Hepatocyte (in vitro differentiated cells): ENCODE data around the gene RNF148. TPM values are rescaled to one million over a fixed set of nuclear protein-coding genes. Genes with fewer than 3 reads are reported as not detected.

Experiments
- DNase-seq: peaks from one replicate; pipeline ENCODE4 v3.0.0-alpha.2; 2016; ENCODE audit warnings: low spot score
- H2AFZ ChIP-seq: fragments of 200-600 bp; sonication (generic); 2 replicates; pipeline ENCODE4 v1.6.0; 2016; ENCODE audit warnings: antibody characterized with exemption, mild to moderate bottlenecking
- H3K27ac ChIP-seq: fragments of 200-600 bp; sonication (generic); 2 replicates; pipeline ENCODE4 v1.5.1; 2016; ENCODE audit warnings: mild to moderate bottlenecking
- H3K27me3 ChIP-seq: fragments of 200-600 bp; sonication (generic); 2 replicates; pipeline ENCODE4 v1.6.1; 2016
- H3K36me3 ChIP-seq: fragments of 200-600 bp; sonication (generic); replicated peaks from 2 replicates; pipeline ENCODE4 v1.5.1; 2016; ENCODE audit warnings: low read depth; ENCODE audit not compliant: insufficient read depth
- H3K4me1 ChIP-seq: fragments of 200-600 bp; sonication (generic); 2 replicates; pipeline ENCODE4 v1.5.1; 2016; ENCODE audit warnings: mild to moderate bottlenecking, moderate library complexity; ENCODE audit not compliant: insufficient read depth
- H3K4me2 ChIP-seq: fragments of 200-600 bp; sonication (generic); 2 replicates; pipeline ENCODE4 v1.6.0; 2016
- H3K4me3 ChIP-seq: fragments of 200-600 bp; sonication (generic); 2 replicates; pipeline ENCODE4 v1.5.1; 2016; ENCODE audit warnings: mild to moderate bottlenecking
- H3K79me2 ChIP-seq: fragments of 200-600 bp; sonication (generic); 2 replicates; pipeline ENCODE4 v1.6.0; 2017; ENCODE audit warnings: mild to moderate bottlenecking
- H3K9me2 ChIP-seq: fragments of 200-600 bp; sonication (generic); replicated peaks from 2 replicates; pipeline ENCODE4 v1.6.0; 2017; ENCODE audit warnings: mild to moderate bottlenecking; ENCODE audit not compliant: insufficient read depth
- H3K9me3 ChIP-seq: fragments of 200-600 bp; sonication (generic); 2 replicates; pipeline ENCODE4 v1.5.1; 2016; ENCODE audit warnings: low read depth, mild to moderate bottlenecking
- H4K20me1 ChIP-seq: fragments of 200-600 bp; sonication (generic); 2 replicates; pipeline ENCODE4 v1.6.0; 2016; ENCODE audit warnings: mild to moderate bottlenecking; ENCODE audit not compliant: insufficient read depth, poor library complexity, severe bottlenecking
- EZH2 ChIP-seq: fragments of 200-600 bp; sonication (generic); IDR thresholded peaks from 2 replicates; pipeline ENCODE4 v1.6.1; 2016; ENCODE audit warnings: antibody characterized with exemption, mild to moderate bottlenecking, borderline replicate concordance
- EZH2phosphoT487 ChIP-seq: fragments of 200-600 bp; sonication (generic); IDR thresholded peaks from one replicate; pipeline ENCODE4 v1.6.1; 2018; ENCODE audit warnings: antibody characterized with exemption, mild to moderate bottlenecking, low read depth, moderate library complexity; ENCODE audit not compliant: unreplicated experiment, severe bottlenecking
- WGBS: methylation state at CpG from one replicate; pipeline ENCODE4 v1.1.6; 2016; ENCODE audit warnings: low lambda C conversion rate; ENCODE audit errors: missing lambda C conversion rate; 5-methylcytosine and 5-hydroxymethylcytosine counted together
- polyA plus RNA-seq: library from polyadenylated mRNA; unstranded; fragments of >200 nt; fragmentation: Nextera tagmentation; extraction: Ambion mirVana; gene quantifications from 2 replicates; pipeline ENCODE4 v1.2.1, GENCODE V29; 2016
- total RNA-seq: library from RNA; depleted of rRNA; stranded (reverse); fragments of >200 nt; gene quantifications from 2 replicates; pipeline ENCODE4 v1.2.3, GENCODE V29; 2014
- TF ChIP-seq, protein P1 (sequence below): fragments of 200-600 bp; sonication (generic); IDR thresholded peaks from 2 replicates; pipeline ENCODE4 v1.5.1; 2016; ENCODE audit warnings: antibody characterized with exemption, mild to moderate bottlenecking; ENCODE audit not compliant: poor library complexity

The RNF148 gene
- total and polyA plus RNA-seq, 2 experiments from 2014 or later, result 0.48 to 2.2 TPM

DNA sequence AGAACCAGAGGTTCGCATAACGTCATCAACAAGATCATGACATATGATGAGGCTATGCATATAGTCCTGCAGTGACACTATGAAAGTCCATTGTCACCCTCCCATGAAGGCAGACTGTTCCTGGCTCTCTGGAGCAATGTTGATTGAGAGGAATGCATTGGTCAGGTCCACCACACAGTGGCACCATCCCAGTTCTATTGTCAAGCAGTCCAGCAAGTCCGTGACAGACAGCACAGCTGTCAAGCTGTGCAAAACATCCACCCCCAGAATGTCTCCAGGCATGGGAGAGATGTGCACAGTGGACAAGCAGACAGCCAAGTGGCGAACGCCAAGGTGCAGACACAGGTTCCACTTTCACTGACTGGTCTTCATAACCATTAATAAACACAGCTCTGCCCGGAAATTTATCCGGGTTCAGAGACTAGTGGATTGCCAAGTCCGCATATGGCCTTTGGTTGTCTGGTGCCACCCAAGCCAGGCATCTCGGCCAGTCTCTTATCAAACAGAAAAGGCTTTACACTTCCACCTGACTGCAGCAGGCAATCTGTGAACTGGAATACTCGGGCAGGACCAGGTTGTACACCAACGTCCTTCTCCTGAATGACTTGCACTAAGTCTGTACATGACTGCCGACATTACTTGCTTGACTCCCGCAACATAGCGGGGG lies 11.0 kb downstream of the RNF148 start:
- Histone ChIP-seq H2AFZ (no peak overlapping the region), H3K27me3 (no peaks in the 10 kb centered on the region), H3K4me2 (no peak overlapping the region), H3K27ac (no peak overlapping the region), H3K36me3 (no peaks in the 10 kb centered on the region), H3K9me3 (no peaks in the 10 kb centered on the region), H4K20me1 (no peaks in the 10 kb centered on the region), H3K9me2 (no peaks in the 10 kb centered on the region), H3K79me2 (no peaks in the 10 kb centered on the region), H3K4me3 (no peak overlapping the region), H3K4me1 (no peaks in the 10 kb centered on the region)
- 94% methylated on average over 14 of the region's 14 CpGs for WGBS
- no peak for TF ChIP-seq EZH2
- TF ChIP-seq, protein P1, sequence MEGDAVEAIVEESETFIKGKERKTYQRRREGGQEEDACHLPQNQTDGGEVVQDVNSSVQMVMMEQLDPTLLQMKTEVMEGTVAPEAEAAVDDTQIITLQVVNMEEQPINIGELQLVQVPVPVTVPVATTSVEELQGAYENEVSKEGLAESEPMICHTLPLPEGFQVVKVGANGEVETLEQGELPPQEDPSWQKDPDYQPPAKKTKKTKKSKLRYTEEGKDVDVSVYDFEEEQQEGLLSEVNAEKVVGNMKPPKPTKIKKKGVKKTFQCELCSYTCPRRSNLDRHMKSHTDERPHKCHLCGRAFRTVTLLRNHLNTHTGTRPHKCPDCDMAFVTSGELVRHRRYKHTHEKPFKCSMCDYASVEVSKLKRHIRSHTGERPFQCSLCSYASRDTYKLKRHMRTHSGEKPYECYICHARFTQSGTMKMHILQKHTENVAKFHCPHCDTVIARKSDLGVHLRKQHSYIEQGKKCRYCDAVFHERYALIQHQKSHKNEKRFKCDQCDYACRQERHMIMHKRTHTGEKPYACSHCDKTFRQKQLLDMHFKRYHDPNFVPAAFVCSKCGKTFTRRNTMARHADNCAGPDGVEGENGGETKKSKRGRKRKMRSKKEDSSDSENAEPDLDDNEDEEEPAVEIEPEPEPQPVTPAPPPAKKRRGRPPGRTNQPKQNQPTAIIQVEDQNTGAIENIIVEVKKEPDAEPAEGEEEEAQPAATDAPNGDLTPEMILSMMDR, result no peak
- no peak for TF ChIP-seq EZH2phosphoT487
- DNase-seq, result no peak

DNA sequence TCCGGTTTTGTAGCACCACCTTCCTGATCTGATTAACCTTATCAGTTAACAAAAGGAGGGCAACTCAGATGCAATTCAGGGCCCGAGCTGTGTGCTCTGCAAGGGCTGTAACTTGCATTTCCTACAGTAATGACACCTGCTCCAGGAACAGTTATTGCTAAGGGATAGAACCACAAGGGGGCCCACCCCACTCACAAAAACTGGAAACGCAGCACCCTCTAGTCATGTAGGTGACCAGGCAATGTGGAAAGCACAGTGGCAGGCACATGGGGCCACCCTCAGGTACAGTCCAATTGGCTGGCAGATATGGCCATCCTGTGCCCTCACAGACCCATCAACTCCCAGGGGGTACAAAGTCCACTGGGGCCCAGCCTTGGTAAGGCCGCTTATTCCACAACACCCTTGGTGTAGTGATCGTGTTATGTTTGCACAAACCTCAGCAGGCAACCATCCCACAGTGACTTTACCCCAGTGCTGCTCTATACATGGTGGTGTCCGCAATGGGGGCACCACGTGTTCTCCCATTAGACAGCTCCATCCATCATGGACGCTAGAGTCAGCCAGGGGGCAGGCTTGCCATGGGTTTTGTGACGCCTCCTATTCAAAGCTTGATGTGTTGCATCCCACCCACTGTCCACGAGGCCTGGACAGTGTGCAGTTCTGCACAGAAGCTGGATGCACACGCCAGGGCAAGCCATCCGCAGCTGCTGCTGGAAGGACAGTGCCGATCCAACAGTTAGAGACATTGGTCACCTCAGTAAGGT lies 13.2 kb downstream of the RNF148 start:
- H4K20me1 ChIP-seq, result no peaks in the 10 kb centered on the region
- 94% methylated on average over 13 of the region's 13 CpGs for WGBS
- no peaks in the 10 kb centered on the region for H3K4me1 ChIP-seq
- no peak for DNase-seq
- no peak overlapping the region for H3K4me2 ChIP-seq
- H3K79me2 ChIP-seq, result no peaks in the 10 kb centered on the region
- H3K27me3 ChIP-seq, result no peaks in the 10 kb centered on the region
- no peaks in the 10 kb centered on the region for H3K36me3 ChIP-seq
- no peak overlapping the region for H3K27ac ChIP-seq
- no peaks in the 10 kb centered on the region for H3K9me2 ChIP-seq
- H3K9me3 ChIP-seq, result no peaks in the 10 kb centered on the region
- no peak overlapping the region for H2AFZ ChIP-seq
- no peak overlapping the region for H3K4me3 ChIP-seq
- TF ChIP-seq EZH2, result no peak
- TF ChIP-seq EZH2phosphoT487, result no peak
- TF ChIP-seq, protein P1, result no peak

DNA sequence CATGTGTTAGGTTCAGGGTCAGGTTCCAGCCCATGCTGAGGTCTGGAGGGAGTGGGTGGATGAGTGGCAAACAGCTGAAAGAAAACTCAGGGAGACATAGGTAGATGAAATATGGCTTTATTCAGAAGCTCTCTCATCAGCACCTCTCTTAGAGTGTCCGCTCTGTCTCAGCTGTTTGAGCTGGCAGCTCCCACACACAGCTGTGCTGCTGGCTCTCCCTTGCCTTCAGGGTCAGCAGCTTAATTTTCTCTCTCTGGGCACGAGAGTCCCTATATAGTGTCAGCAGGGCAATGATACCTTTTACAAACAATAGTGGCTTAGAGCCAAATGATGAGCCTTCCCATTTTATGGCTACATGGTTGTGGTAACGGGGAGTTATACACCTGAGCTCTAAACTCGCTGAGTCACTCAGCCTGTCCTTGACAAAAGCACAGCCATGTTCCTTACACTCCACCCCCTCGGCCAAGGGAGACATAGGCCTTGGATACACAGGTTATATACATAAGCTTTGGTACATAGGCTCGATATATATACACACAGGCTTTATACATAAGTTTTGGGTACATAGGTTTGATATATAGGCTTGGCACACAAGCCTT lies 14.2 kb downstream of the RNF148 start:
- Histone ChIP-seq H2AFZ (no peak overlapping the region), H3K9me3 (no peaks in the 10 kb centered on the region), H3K9me2 (no peaks in the 10 kb centered on the region), H3K27me3 (no peaks in the 10 kb centered on the region), H3K4me3 (no peak overlapping the region), H3K4me2 (no peak overlapping the region), H3K79me2 (no peaks in the 10 kb centered on the region), H3K36me3 (no peaks in the 10 kb centered on the region), H4K20me1 (no peaks in the 10 kb centered on the region), H3K4me1 (no peaks in the 10 kb centered on the region), H3K27ac (no peak overlapping the region)
- no peak for DNase-seq
- TF ChIP-seq EZH2 (no peak), EZH2phosphoT487 (no peak)
- TF ChIP-seq, protein P1, result no peak
- WGBS, result 73% methylated on average over 6 of the region's 6 CpGs
